Right hindlimb (tissue), 1 donor: ENCODE measurements around the gene PLIN4.
"Not testable (repeated sequence)": the region's sequence is repeated elsewhere in the genome, so short reads cannot be mapped to it uniquely, and the experiment has no call there.

Source experiments
- DNase-seq: peaks from one replicate; pipeline ENCODE4 v3.0.0-alpha.2; 2018

Gene PLIN4

GRCh38 chr19:4543842-4544647, 25.8 kb upstream of the PLIN4 start:
- DNase-seq = no peak

- DNase-seq = no peak
Measured at GRCh38 chr19:4542896-4543841, 24.9 kb upstream of the PLIN4 start.

GRCh38 chr19:4541806-4542145, 23.5 kb upstream of the PLIN4 start:
- DNase-seq = not testable (repeated sequence)

- no peak for DNase-seq
Measured at GRCh38 chr19:4541114-4541805, 23.0 kb upstream of the PLIN4 start.

GRCh38 chr19:4539693-4540581, 21.7 kb upstream of the PLIN4 start, which contains the start of gene LRG1:
TSS of gene LRG1 (minus strand) at chr19:4540036. CDS start at chr19:4540013, 23 bp downstream.
- no peak for DNase-seq

GRCh38 chr19:4539169-4539692, 20.9 kb upstream of the PLIN4 start:
- DNase-seq = no peak

GRCh38 chr19:4538601-4538954, 20.3 kb upstream of the PLIN4 start:
- no peak for DNase-seq

- DNase-seq = no peak
Measured at GRCh38 chr19:4537953-4538600, 19.8 kb upstream of the PLIN4 start.

GRCh38 chr19:4536798-4537197, 18.5 kb upstream of the PLIN4 start:
- DNase-seq = no peak

- peak; percentile 75 for DNase-seq
Measured at GRCh38 chr19:4534836-4535658, 16.8 kb upstream of the PLIN4 start, which contains the start of gene PLIN5. TSS of gene PLIN5 (minus strand) at chr19:4535224. CDS start at chr19:4534074, 1,150 bp downstream.

GRCh38 chr19:4533835-4534424, 15.6 kb upstream of the PLIN4 start:
- no peak for DNase-seq

- no peak for DNase-seq
Measured at GRCh38 chr19:4533334-4533733, 15.0 kb upstream of the PLIN4 start.

- no peak for DNase-seq
Measured at GRCh38 chr19:4531562-4532165, 13.4 kb upstream of the PLIN4 start.

- DNase-seq = no peak
Measured at GRCh38 chr19:4529924-4530522, 11.7 kb upstream of the PLIN4 start.

- no peak for DNase-seq
Measured at GRCh38 chr19:4528843-4529242, 10.6 kb upstream of the PLIN4 start.

GRCh38 chr19:4527377-4527776, 9.1 kb upstream of the PLIN4 start:
- DNase-seq = not testable (repeated sequence)

- no peak for DNase-seq
Measured at GRCh38 chr19:4525563-4526002, 7.3 kb upstream of the PLIN4 start.

GRCh38 chr19:4524808-4525562, 6.7 kb upstream of the PLIN4 start:
- peak; percentile 61 for DNase-seq
